Liver (tissue), 9 donors: ENCODE data around the gene IRF2BP2. TPM values are rescaled to one million over a fixed set of nuclear protein-coding genes. Genes with fewer than 3 reads are reported as not detected.
"Not testable (repeated sequence)": the region's sequence is repeated elsewhere in the genome, so short reads cannot be mapped to it uniquely, and the experiment has no call there.

Source experiments
- DNase-seq: peaks from one replicate; pipeline ENCODE4 v3.0.0-alpha.2; 2017; ENCODE audit warnings: low spot score
- H3K27ac ChIP-seq, 2 donors: one replicate each; pipeline ENCODE4 v1.7.0; 2013; ENCODE audit warnings: inconsistent platforms in 2 of 2, low read length in 2 of 2, control low read depth in 1 of 2, low read depth in 1 of 2, mild to moderate bottlenecking in 1 of 2
- H3K27me3 ChIP-seq, 4 donors: one replicate each; pipeline versions ENCODE4 v1.6.1 to v1.7.0; 2013; ENCODE audit warnings: low read length in 3 of 4, inconsistent platforms in 1 of 4, mild to moderate bottlenecking in 1 of 4, moderate library complexity in 1 of 4; ENCODE audit not compliant: control insufficient read depth in 4 of 4, insufficient read depth in 4 of 4
- H3K36me3 ChIP-seq, 4 donors: one replicate each; pipeline versions ENCODE4 v1.6.1 to v1.7.0; 2013; ENCODE audit warnings: low read length in 3 of 4, mild to moderate bottlenecking in 3 of 4, low read depth in 1 of 4, moderate library complexity in 1 of 4; ENCODE audit not compliant: control insufficient read depth in 4 of 4, insufficient read depth in 3 of 4
- H3K4me1 ChIP-seq, 4 donors: one replicate each; pipeline versions ENCODE4 v1.6.1 to v1.7.0; 2013; ENCODE audit warnings: low read length in 3 of 4, mild to moderate bottlenecking in 3 of 4, moderate library complexity in 1 of 4; ENCODE audit not compliant: control insufficient read depth in 4 of 4, insufficient read depth in 4 of 4
- H3K4me3 ChIP-seq, 3 donors: one replicate each; pipeline versions ENCODE4 v1.6.1 to v1.7.0; 2013; ENCODE audit warnings: low read length in 3 of 3, control low read depth in 1 of 3, low read depth in 1 of 3, mild to moderate bottlenecking in 1 of 3
- H3K9ac ChIP-seq, 2 donors: one replicate each; pipeline ENCODE4 v1.7.0; 2013; ENCODE audit warnings: low read length in 2 of 2, mild to moderate bottlenecking in 2 of 2, moderate library complexity in 2 of 2, control low read depth in 1 of 2, low read depth in 1 of 2
- H3K9me3 ChIP-seq, 4 donors: one replicate each; pipeline versions ENCODE4 v1.6.1 to v1.7.0; 2013; ENCODE audit warnings: low read length in 3 of 4; ENCODE audit not compliant: control insufficient read depth in 4 of 4
- ATF3 ChIP-seq: IDR thresholded peaks from 2 replicates; pipeline ENCODE4 v1.6.1; 2016; ENCODE audit warnings: antibody characterized with exemption
- CTCF ChIP-seq: fragments of 150-350 bp; IDR thresholded peaks from 2 replicates; pipeline ENCODE4 v1.5.1; 2017; ENCODE audit warnings: improper control_type of control experiment, low read depth, low read length; ENCODE audit not compliant: missing input control
- EGR1 ChIP-seq, 2 donors: IDR thresholded peaks; 2 replicates each; pipeline ENCODE4 v1.6.1; 2016 to 2018; ENCODE audit warnings: antibody characterized with exemption in 2 of 2, low read depth in 2 of 2
- FOXA1 ChIP-seq: IDR thresholded peaks from 2 replicates; pipeline ENCODE4 v1.6.1; 2016; ENCODE audit warnings: antibody characterized with exemption
- FOXA2 ChIP-seq: IDR thresholded peaks from 2 replicates; pipeline ENCODE4 v1.6.1; 2016; ENCODE audit warnings: antibody characterized with exemption
- GABPA ChIP-seq, 2 donors: IDR thresholded peaks in 1 of 2; conservative IDR thresholded peaks in 1 of 2; 2 replicates each; pipeline ENCODE4 v1.6.1; 2016; ENCODE audit warnings: antibody characterized with exemption in 2 of 2, mild to moderate bottlenecking in 1 of 2, moderate library complexity in 1 of 2
- HNF4A ChIP-seq, 2 donors: conservative IDR thresholded peaks; 2 replicates each; pipeline ENCODE4 v1.6.1; 2016; ENCODE audit warnings: antibody characterized with exemption in 2 of 2, mild to moderate bottlenecking in 2 of 2
- HNF4G ChIP-seq: IDR thresholded peaks from 2 replicates; pipeline ENCODE4 v1.6.1; 2016; ENCODE audit warnings: antibody characterized with exemption
- JUND ChIP-seq, 2 donors: IDR thresholded peaks; 2 replicates each; pipeline ENCODE4 v1.6.1; 2016; ENCODE audit warnings: antibody characterized with exemption in 2 of 2
- MAX ChIP-seq: IDR thresholded peaks from 2 replicates; pipeline ENCODE4 v1.6.1; 2016; ENCODE audit warnings: antibody characterized with exemption
- NR2F2 ChIP-seq: IDR thresholded peaks from 2 replicates; pipeline ENCODE4 v1.6.1; 2016; ENCODE audit warnings: antibody characterized with exemption
- RAD21 ChIP-seq, 2 donors: IDR thresholded peaks; 2 replicates each; pipeline ENCODE4 v1.6.1; 2016; ENCODE audit warnings: antibody characterized with exemption in 2 of 2, mild to moderate bottlenecking in 2 of 2
- REST ChIP-seq: IDR thresholded peaks from 2 replicates; pipeline ENCODE4 v1.6.1; 2016; ENCODE audit warnings: antibody characterized with exemption, mild to moderate bottlenecking
- RXRA ChIP-seq, 2 donors: IDR thresholded peaks; 2 replicates each; pipeline ENCODE4 v1.6.1; 2017 to 2018; ENCODE audit warnings: antibody characterized with exemption in 2 of 2, mild to moderate bottlenecking in 1 of 2
- SP1 ChIP-seq: IDR thresholded peaks from 2 replicates; pipeline ENCODE4 v1.6.1; 2018; ENCODE audit warnings: antibody characterized with exemption, mild to moderate bottlenecking
- TAF1 ChIP-seq: conservative IDR thresholded peaks from 2 replicates; pipeline ENCODE4 v1.6.1; 2016; ENCODE audit warnings: antibody characterized with exemption, mild to moderate bottlenecking
- YY1 ChIP-seq: IDR thresholded peaks from 2 replicates; pipeline ENCODE4 v1.6.1; 2016; ENCODE audit warnings: antibody characterized with exemption, mild to moderate bottlenecking
- ZBTB33 ChIP-seq: IDR thresholded peaks from 2 replicates; pipeline ENCODE4 v1.6.1; 2016; ENCODE audit warnings: antibody characterized with exemption
- WGBS: extraction: QIAGEN DNeasy Blood & Tissue Kit; methylation state at CpG from one replicate; pipeline ENCODE4 v1.1.7; 2013; 5-methylcytosine and 5-hydroxymethylcytosine counted together
- polyA plus RNA-seq, 2 donors: library from polyadenylated mRNA; stranded (reverse) in 1 of 2; unstranded in 1 of 2; fragments of 200-250 nt in 1 of 2; fragments of >200 nt in 1 of 2; fragmentation: Nextera tagmentation in 1 of 2; extraction: Ambion mirVana in 1 of 2; gene quantifications; one replicate each; pipeline versions ENCODE4 v1.2.1 to v1.2.3, GENCODE V29; 2013 to 2015
- total RNA-seq, 2 donors: library from RNA; depleted of rRNA; stranded (reverse); fragments of >200 nt; gene quantifications; one replicate each; pipeline ENCODE4 v1.2.3, GENCODE V29; 2014
- donor health status: healthy.
- donor health status: healthy.
- donor health status: healthy.
- donor health status: healthy.
- donor health status: healthy.

IRF2BP2 gene
- total and polyA plus RNA-seq, 4 donors, result 22.2 to 48.2 (median 35.4) TPM

GRCh38 chr1:234597894-234598293 is 12.1 kb downstream of the IRF2BP2 start:
- peak overlapping the region in 1 of 2 donors; percentile 19 for H3K27ac ChIP-seq
- no peak overlapping the region for H3K9ac ChIP-seq
- no peak for DNase-seq
- H3K4me3 ChIP-seq, result no peak overlapping the region
- TF ChIP-seq NR2F2, result no peak
- no peak for TF ChIP-seq HNF4G
- TF ChIP-seq TAF1, result no peak
- no peak for TF ChIP-seq MAX
- TF ChIP-seq CTCF, result peak; percentile 62
- TF ChIP-seq RAD21 (IDR thresholded peaks at IDR 0.05), result peak; percentile 84
- 35% methylated on average over 2 of the region's 2 CpGs for WGBS
- no peaks in the 10 kb centered on the region for H3K36me3 ChIP-seq
- H3K27me3 ChIP-seq, result no peaks in the 10 kb centered on the region
- peaks cover 7 to 37% (median 30%) of the 10 kb centered on the region in 4 donors for H3K4me1 ChIP-seq
- H3K9me3 ChIP-seq, result no peaks in the 10 kb centered on the region

GRCh38 chr1:234595899-234596298 is 14.1 kb downstream of the IRF2BP2 start:
- WGBS, result 96% methylated on average over 2 of the region's 2 CpGs
- no peak overlapping the region for H3K27ac ChIP-seq
- no peaks in the 10 kb centered on the region for H3K36me3 ChIP-seq
- TF ChIP-seq ATF3, result no peak
- no peak for TF ChIP-seq RXRA (IDR thresholded peaks at IDR 0.05)
- no peak for TF ChIP-seq HNF4A (conservative IDR thresholded peaks at IDR 0.05)
- TF ChIP-seq ZBTB33, result no peak
- TF ChIP-seq YY1, result no peak
- no peak for TF ChIP-seq CTCF
- no peak for TF ChIP-seq RAD21 (IDR thresholded peaks at IDR 0.05)
- no peak for TF ChIP-seq NR2F2
- TF ChIP-seq HNF4G, result no peak
- no peak for TF ChIP-seq REST
- TF ChIP-seq FOXA1, result no peak
- no peak for TF ChIP-seq SP1
- TF ChIP-seq MAX, result no peak
- TF ChIP-seq FOXA2, result no peak
- TF ChIP-seq TAF1, result no peak
- no peak for TF ChIP-seq EGR1 (IDR thresholded peaks at IDR 0.05; ENCODE audit: low read depth in 2 of 2)
- TF ChIP-seq JUND (IDR thresholded peaks at IDR 0.05), result no peak
- no peak for TF ChIP-seq GABPA (IDR thresholded peaks at IDR 0.05 in 1 of 2, conservative IDR thresholded peaks at IDR 0.05 in 1 of 2)
- DNase-seq, result no peak
- H3K9ac ChIP-seq, result no peak overlapping the region
- no peaks in the 10 kb centered on the region for H3K27me3 ChIP-seq
- no peak overlapping the region for H3K4me3 ChIP-seq
- H3K4me1 ChIP-seq, result peaks cover 5 to 18% (median 11%) of the 10 kb centered on the region in 4 donors
- H3K9me3 ChIP-seq, result no peaks in the 10 kb centered on the region

- peaks cover 4 to 12% (median 6%) of the 10 kb centered on the region in 4 donors for H3K4me1 ChIP-seq
- DNase-seq, H3K9ac ChIP-seq, H3K9me3 ChIP-seq, H3K27ac ChIP-seq, H3K4me3 ChIP-seq, H3K27me3 ChIP-seq, H3K36me3 ChIP-seq: not testable (repeated sequence)
- WGBS, result 78% methylated on average over 4 of the region's 4 CpGs
These were observed 15.4 kb downstream of the IRF2BP2 start for GRCh38 chr1:234594575-234594974.
